Activated gamma-delta T cell treated with anti-CD3 and anti-CD28 coated beads, Interleukin-2, amount 50 U/mL, for 16 hours (primary cell): ENCODE data around the gene MYBPC2.

Source experiments
- DNase-seq: peaks from one replicate; pipeline ENCODE4 v3.0.0-alpha.2; 2020; ENCODE audit warnings: low read depth

MYBPC2 gene

GRCh38 chr19:50500753-50501151 lies 68.1 kb downstream of the MYBPC2 start:
- DNase-seq: no peak

- no peak for DNase-seq
These were observed 68.5 kb downstream of the MYBPC2 start for GRCh38 chr19:50501186-50501567.

GRCh38 chr19:50501568-50502475 lies 69.1 kb downstream of the MYBPC2 start:
- no peak for DNase-seq

- DNase-seq: no peak
These were observed 73.3 kb downstream of the MYBPC2 start for GRCh38 chr19:50505856-50506611.

GRCh38 chr19:50506700-50507099 lies 74.0 kb downstream of the MYBPC2 start:
- DNase-seq: no peak

GRCh38 chr19:50507376-50507775 lies 74.7 kb downstream of the MYBPC2 start:
- no peak for DNase-seq

- no peak for DNase-seq
These were observed 76.1 kb downstream of the MYBPC2 start for GRCh38 chr19:50508843-50509190.

- no peak for DNase-seq
These were observed 76.7 kb downstream of the MYBPC2 start for GRCh38 chr19:50509366-50509765.

GRCh38 chr19:50510121-50510670 lies 77.5 kb downstream of the MYBPC2 start:
- DNase-seq: no peak

- DNase-seq: no peak
These were observed 78.0 kb downstream of the MYBPC2 start for GRCh38 chr19:50510700-50511068.

GRCh38 chr19:50511069-50511822 lies 78.6 kb downstream of the MYBPC2 start, which contains the start of gene JOSD2:
JOSD2 (minus strand) TSS chr19:50511191; CDS start chr19:50510431, 760 bp downstream.
- peak; percentile 93 for DNase-seq

GRCh38 chr19:50512112-50512998 lies 79.7 kb downstream of the MYBPC2 start:
- DNase-seq: no peak

- no peak for DNase-seq
These were observed 80.5 kb downstream of the MYBPC2 start for GRCh38 chr19:50512999-50513745.

- DNase-seq: no peak
These were observed 81.2 kb downstream of the MYBPC2 start, which contains the start of gene ASPDH for GRCh38 chr19:50513746-50514345. ASPDH (minus strand) TSS chr19:50513913; CDS start chr19:50513823, 90 bp downstream.

GRCh38 chr19:50514346-50515167 lies 81.9 kb downstream of the MYBPC2 start:
- no peak for DNase-seq

- no peak for DNase-seq
These were observed 82.5 kb downstream of the MYBPC2 start for GRCh38 chr19:50515168-50515561.
